Measurements from ENCODE around the gene DAPK3. TPM values are rescaled to one million over a fixed set of nuclear protein-coding genes. Genes with fewer than 3 reads are reported as not detected.
A peak's percentile ranks its signal among the peaks of the same experiment; 100 is the strongest.

DAPK3 gene
- total RNA-seq, 1 experiment from 2014 or later = 60.9 TPM

- BruUV-seq (replicated peaks) = no TSS peak
- intact Hi-C loops (cut with micrococcal nuclease) = no loop called here
- H3K4me3 Mint-ChIP-seq (ENCODE audit: unreplicated experiment) = no peak overlapping the region
- H3K27me3 Mint-ChIP-seq (ENCODE audit: insufficient read depth, unreplicated experiment) = no peaks in the 10 kb centered on the region
- H3K36me3 Mint-ChIP-seq (ENCODE audit: insufficient read depth, unreplicated experiment) = peaks cover 84% of the 10 kb centered on the region
- no peak for DNase-seq (ENCODE audit: unreplicated experiment)
- TF ChIP-seq CTCF (IDR thresholded peaks at IDR 0.05; ENCODE audit: unreplicated experiment) = no peak
- ChIA-PET CTCF (interaction anchor here (1.0 to 1.4 kb wide), 2 partner anchors 8 to 10 kb away, joined by 4 to 5 read pairs; no protein-coding TSS in a partner anchor), POLR2A (interaction anchor here (0.8 to 8.9 kb wide), 3 partner anchors 7 to 9 kb away, joined by 3 to 245 read pairs (median 3); partner anchors contain the start of genes DAPK3 and EEF2)
- H3K27ac Mint-ChIP-seq (ENCODE audit: low read depth, unreplicated experiment) = no peak overlapping the region
- peaks cover under 1% of the 10 kb centered on the region for H3K4me1 Mint-ChIP-seq (ENCODE audit: insufficient read depth, unreplicated experiment)
- no peaks in the 10 kb centered on the region for H3K9me3 Mint-ChIP-seq (ENCODE audit: unreplicated experiment)
Observed at GRCh38 chr19:3977242-3978143, 6.6 kb upstream of the DAPK3 start.

- Mint-ChIP-seq H3K27me3 (ENCODE audit: insufficient read depth, unreplicated experiment) (no peaks in the 10 kb centered on the region), H3K9me3 (ENCODE audit: unreplicated experiment) (no peaks in the 10 kb centered on the region), H3K36me3 (ENCODE audit: insufficient read depth, unreplicated experiment) (peaks cover 84% of the 10 kb centered on the region), H3K27ac (ENCODE audit: low read depth, unreplicated experiment) (no peak overlapping the region), H3K4me3 (ENCODE audit: unreplicated experiment) (no peak overlapping the region), H3K4me1 (ENCODE audit: insufficient read depth, unreplicated experiment) (no peaks in the 10 kb centered on the region)
- DNase-seq (ENCODE audit: unreplicated experiment) = no peak
- ChIA-PET POLR2A (interaction anchor here (0.8 to 1.5 kb wide), 3 partner anchors 7 to 9 kb away, joined by 3 to 10 read pairs (median 3); partner anchors contain the start of gene EEF2), CTCF (no interaction called here)
- BruUV-seq (replicated peaks) = TSS peak; percentile 37
- intact Hi-C loops (cut with micrococcal nuclease) = no loop called here
- no peak for TF ChIP-seq CTCF (IDR thresholded peaks at IDR 0.05; ENCODE audit: unreplicated experiment)
Observed at GRCh38 chr19:3976495-3977241, 5.8 kb upstream of the DAPK3 start.

- CTCF ChIA-PET = interaction anchor here (1.1 to 1.3 kb wide), 2 partner anchors 8 to 12 kb away, joined by 3 to 4 read pairs; no protein-coding TSS in a partner anchor
Observed at GRCh38 chr19:3975637-3976087, 4.8 kb upstream of the DAPK3 start.

More at GRCh38 chr19:3975637-3976087, 4.8 kb upstream of the DAPK3 start:
- no peak for DNase-seq (ENCODE audit: unreplicated experiment)
- Mint-ChIP-seq H3K27ac (ENCODE audit: low read depth, unreplicated experiment) (no peak overlapping the region), H3K4me3 (ENCODE audit: unreplicated experiment) (no peak overlapping the region), H3K36me3 (ENCODE audit: insufficient read depth, unreplicated experiment) (peaks cover 84% of the 10 kb centered on the region), H3K4me1 (ENCODE audit: insufficient read depth, unreplicated experiment) (no peaks in the 10 kb centered on the region), H3K27me3 (ENCODE audit: insufficient read depth, unreplicated experiment) (no peaks in the 10 kb centered on the region), H3K9me3 (ENCODE audit: unreplicated experiment) (no peaks in the 10 kb centered on the region)
- no TSS peak for BruUV-seq (replicated peaks)
- POLR2A ChIA-PET = interaction anchor here (0.6 to 1.5 kb wide), 4 partner anchors 8 to 406 kb away, joined by 3 to 10 read pairs (median 4); partner anchors contain the start of gene EEF2
- TF ChIP-seq CTCF (IDR thresholded peaks at IDR 0.05; ENCODE audit: unreplicated experiment) = no peak
- intact Hi-C loops (cut with micrococcal nuclease) = no loop called here

All from MCF 10A (cell line).